ENCODE measurements around the gene PDIA6.

DNA sequence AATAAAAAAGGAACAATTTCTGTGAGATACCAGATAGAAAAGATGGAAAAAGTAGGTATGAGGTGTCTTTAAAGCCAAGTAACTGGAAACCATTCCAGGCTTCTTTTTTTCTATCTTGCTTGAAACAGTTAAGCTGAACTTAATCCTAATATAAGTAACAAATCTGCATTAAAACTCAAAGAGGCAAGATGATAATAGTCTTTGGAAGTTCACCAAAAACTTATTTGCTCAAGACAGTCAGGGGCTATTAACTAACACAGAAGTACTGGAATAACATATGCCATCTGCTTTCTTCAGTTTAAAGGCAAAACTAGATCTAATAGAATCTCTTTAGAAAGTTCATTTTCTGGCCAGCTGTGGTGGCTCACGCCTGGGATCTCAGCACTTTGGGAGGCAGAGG, 18.8 kb downstream of the PDIA6 start:
- TF ChIP-seq, protein P1, sequence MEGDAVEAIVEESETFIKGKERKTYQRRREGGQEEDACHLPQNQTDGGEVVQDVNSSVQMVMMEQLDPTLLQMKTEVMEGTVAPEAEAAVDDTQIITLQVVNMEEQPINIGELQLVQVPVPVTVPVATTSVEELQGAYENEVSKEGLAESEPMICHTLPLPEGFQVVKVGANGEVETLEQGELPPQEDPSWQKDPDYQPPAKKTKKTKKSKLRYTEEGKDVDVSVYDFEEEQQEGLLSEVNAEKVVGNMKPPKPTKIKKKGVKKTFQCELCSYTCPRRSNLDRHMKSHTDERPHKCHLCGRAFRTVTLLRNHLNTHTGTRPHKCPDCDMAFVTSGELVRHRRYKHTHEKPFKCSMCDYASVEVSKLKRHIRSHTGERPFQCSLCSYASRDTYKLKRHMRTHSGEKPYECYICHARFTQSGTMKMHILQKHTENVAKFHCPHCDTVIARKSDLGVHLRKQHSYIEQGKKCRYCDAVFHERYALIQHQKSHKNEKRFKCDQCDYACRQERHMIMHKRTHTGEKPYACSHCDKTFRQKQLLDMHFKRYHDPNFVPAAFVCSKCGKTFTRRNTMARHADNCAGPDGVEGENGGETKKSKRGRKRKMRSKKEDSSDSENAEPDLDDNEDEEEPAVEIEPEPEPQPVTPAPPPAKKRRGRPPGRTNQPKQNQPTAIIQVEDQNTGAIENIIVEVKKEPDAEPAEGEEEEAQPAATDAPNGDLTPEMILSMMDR (conservative IDR thresholded peaks at IDR 0.05 in 1 of 2, IDR thresholded peaks at IDR 0.05 in 1 of 2; ENCODE audit: low read depth in 1 of 2, low read length in 2 of 2), result no peak
- no peak for TF ChIP-seq EZH2 (IDR thresholded peaks at IDR 0.05; ENCODE audit: low read length, missing control alignments)

Data from fibroblast of lung (primary cell).